Endothelial cell (in vitro differentiated cells): ENCODE data around the gene GP1BA. TPM values are rescaled to one million over a fixed set of nuclear protein-coding genes. Genes with fewer than 3 reads are reported as not detected.
A peak's percentile ranks its signal among the peaks of the same experiment; 100 is the strongest.
"Not testable (repeated sequence)": the region's sequence is repeated elsewhere in the genome, so short reads cannot be mapped to it uniquely, and the experiment has no call there.

ENCODE experiments used
- DNase-seq: peaks from one replicate; pipeline ENCODE4 v3.0.0; 2021; ENCODE audit warnings: low spot score
- H3K27ac Mint-ChIP-seq: one replicate; pipeline ENCODE4 v1.8.0; 2021; ENCODE audit warnings: mixed read lengths, inconsistent platforms; ENCODE audit not compliant: unreplicated experiment
- H3K27me3 Mint-ChIP-seq: one replicate; pipeline ENCODE4 v1.8.0; 2021; ENCODE audit warnings: mild to moderate bottlenecking, moderate library complexity, mixed read lengths, inconsistent platforms; ENCODE audit not compliant: unreplicated experiment
- H3K36me3 Mint-ChIP-seq: one replicate; pipeline ENCODE4 v1.8.0; 2021; ENCODE audit warnings: mild to moderate bottlenecking, low read depth, mixed read lengths, inconsistent platforms; ENCODE audit not compliant: unreplicated experiment
- H3K4me1 Mint-ChIP-seq: one replicate; pipeline ENCODE4 v1.8.0; 2021; ENCODE audit warnings: mild to moderate bottlenecking, mixed read lengths, inconsistent platforms; ENCODE audit not compliant: unreplicated experiment
- H3K4me3 Mint-ChIP-seq: one replicate; pipeline ENCODE4 v1.8.0; 2021; ENCODE audit warnings: mild to moderate bottlenecking, mixed read lengths, inconsistent platforms; ENCODE audit not compliant: unreplicated experiment
- H3K9me3 Mint-ChIP-seq: one replicate; pipeline ENCODE4 v1.8.0; 2021; ENCODE audit warnings: mixed read lengths, inconsistent platforms; ENCODE audit not compliant: unreplicated experiment
- CTCF ChIP-seq: fragments of 200-600 bp; sonication (generic); IDR thresholded peaks from one replicate; pipeline ENCODE4 v1.5.0; 2021; ENCODE audit warnings: antibody characterized with exemption; ENCODE audit not compliant: unreplicated experiment
- total RNA-seq: library from RNA; stranded (reverse); fragmentation: NEBNext Ultra II Directional; extraction: Animal tissue kit (Norgen Biotek cat#: 25700); gene quantifications from one replicate; pipeline ENCODE4 v1.2.1, GENCODE V29; 2021; ENCODE audit not compliant: unreplicated experiment

Gene GP1BA
- total RNA-seq, 1 donor from 2014 or later: 1.3 TPM

- no peaks in the 10 kb centered on the region for H3K27me3 Mint-ChIP-seq
- no peak overlapping the region for H3K4me3 Mint-ChIP-seq
- H3K4me1 Mint-ChIP-seq: no peaks in the 10 kb centered on the region
- no peaks in the 10 kb centered on the region for H3K9me3 Mint-ChIP-seq
- TF ChIP-seq CTCF: no peak
- H3K36me3 Mint-ChIP-seq: no peaks in the 10 kb centered on the region
- no peak for DNase-seq
- H3K27ac Mint-ChIP-seq: no peak overlapping the region
These were observed 11.6 kb upstream of the GP1BA start for GRCh38 chr17:4920351-4921048.

DNA sequence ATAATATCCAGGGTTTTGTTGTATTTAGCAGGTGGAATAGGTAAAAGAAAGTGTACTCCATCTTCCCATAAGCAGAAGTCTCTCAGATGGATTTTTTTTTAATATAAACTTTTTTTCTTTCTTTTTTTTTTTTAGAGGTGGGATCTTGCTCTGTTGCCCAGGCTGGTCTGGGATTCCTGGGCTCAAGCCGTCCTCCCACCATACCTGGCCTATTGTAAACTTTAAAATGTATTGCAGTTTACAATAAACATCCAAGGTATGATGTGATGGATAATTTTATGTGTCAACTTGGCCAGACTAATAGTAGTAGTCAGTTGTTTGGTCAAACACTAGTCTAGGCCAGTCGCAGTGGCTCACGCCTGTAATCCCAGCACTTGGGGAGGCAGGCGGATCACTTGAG, 10.8 kb upstream of the GP1BA start:
- H3K4me1 Mint-ChIP-seq: no peaks in the 10 kb centered on the region
- no peak for TF ChIP-seq CTCF
- no peaks in the 10 kb centered on the region for H3K9me3 Mint-ChIP-seq
- no peak overlapping the region for H3K4me3 Mint-ChIP-seq
- H3K27me3 Mint-ChIP-seq: no peaks in the 10 kb centered on the region
- H3K27ac Mint-ChIP-seq: no peak overlapping the region
- H3K36me3 Mint-ChIP-seq: peaks cover under 1% of the 10 kb centered on the region
- DNase-seq: no peak

- Mint-ChIP-seq H3K36me3 (peaks cover 23% of the 10 kb centered on the region), H3K4me3 (peak overlapping the region; percentile 3)
- H3K27me3 Mint-ChIP-seq, DNase-seq, H3K27ac Mint-ChIP-seq, H3K9me3 Mint-ChIP-seq, H3K4me1 Mint-ChIP-seq: not testable (repeated sequence)
These were observed 5.3 kb upstream of the GP1BA start for GRCh38 chr17:4926577-4927335.

GRCh38 chr17:4928881-4929280, 3.2 kb upstream of the GP1BA start:
- Mint-ChIP-seq H3K27ac (no peak overlapping the region), H3K4me1 (peaks cover 10% of the 10 kb centered on the region), H3K27me3 (peaks cover 6% of the 10 kb centered on the region), H3K4me3 (peak overlapping the region; percentile 65), H3K9me3 (no peaks in the 10 kb centered on the region), H3K36me3 (peaks cover 23% of the 10 kb centered on the region)
- DNase-seq: no peak
- TF ChIP-seq CTCF: no peak

- Mint-ChIP-seq H3K36me3 (peaks cover 19% of the 10 kb centered on the region), H3K9me3 (no peaks in the 10 kb centered on the region), H3K4me3 (no peak overlapping the region), H3K27me3 (peaks cover 12% of the 10 kb centered on the region), H3K4me1 (peaks cover 19% of the 10 kb centered on the region), H3K27ac (peak overlapping the region; percentile 30)
- TF ChIP-seq CTCF: no peak
- DNase-seq: no peak
These were observed 679 bp downstream of the GP1BA start for GRCh38 chr17:4932756-4933155.
